Measurements from ENCODE around the gene MSLN. TPM values are rescaled to one million over a fixed set of nuclear protein-coding genes. Genes with fewer than 3 reads are reported as not detected.
A peak's percentile ranks its signal among the peaks of the same experiment; 100 is the strongest.

Gene MSLN
- total RNA-seq, 1 donor from 2014 or later = 1.0 TPM

DNA sequence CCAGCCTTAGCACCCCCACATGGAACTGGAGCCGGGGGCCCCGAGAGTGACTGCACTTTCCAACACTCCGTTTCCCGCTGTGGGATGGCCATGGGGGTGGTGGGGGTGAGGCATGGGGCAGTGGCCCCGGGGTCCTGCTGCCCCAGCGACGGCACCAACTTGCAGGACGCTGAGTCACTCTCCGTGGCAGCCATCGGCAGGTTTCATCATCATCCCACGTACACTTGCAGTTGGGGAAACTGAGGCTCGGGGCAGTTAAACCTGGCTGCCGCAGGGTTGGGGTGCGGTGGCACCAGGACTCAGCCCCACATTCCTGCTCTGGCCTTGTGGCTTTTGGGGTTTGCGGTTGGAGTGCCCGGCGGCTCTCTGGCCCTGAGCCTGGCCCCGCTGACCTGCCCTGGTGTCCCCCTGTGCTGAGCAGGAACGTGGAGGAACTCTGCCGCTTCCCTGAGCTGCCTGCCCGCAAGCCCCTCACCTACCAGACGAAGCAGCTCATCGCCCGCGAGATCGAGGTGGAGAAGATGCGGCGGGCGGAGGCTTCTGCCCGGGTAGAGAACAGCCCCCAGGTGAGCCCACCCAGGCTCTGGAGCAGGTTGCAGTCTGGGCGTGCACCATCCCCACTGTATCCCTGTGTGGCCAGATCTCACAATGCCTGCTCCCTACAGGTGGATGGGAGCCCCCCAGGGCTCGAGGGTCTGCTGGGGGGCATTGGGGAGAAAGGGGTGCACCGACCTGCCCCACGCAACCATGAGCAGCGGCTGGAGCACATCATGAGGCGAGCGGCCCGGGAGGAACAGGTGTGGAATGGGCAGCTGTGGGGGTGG, 36.0 kb downstream of the MSLN start:
- DNase-seq (no peak), ATAC-seq (ENCODE audit: poor library complexity) (no peak)
- intact Hi-C loops (cut with DNase I) = no loop called here

DNA sequence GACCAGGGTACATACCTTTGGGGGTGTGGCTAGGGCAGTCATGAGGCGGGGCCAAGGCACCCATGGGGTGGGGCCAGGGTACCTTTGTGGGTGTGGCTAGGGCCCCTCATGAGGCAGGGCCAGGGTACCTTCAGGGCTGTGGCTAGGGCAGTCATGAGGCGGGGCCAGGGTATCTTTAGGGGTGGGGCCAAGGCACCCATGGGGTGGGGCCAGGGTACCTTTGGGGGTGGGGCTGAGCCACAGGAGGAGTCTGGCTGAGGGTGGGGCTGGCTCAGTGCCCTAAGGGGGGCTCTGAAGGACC, 36.5 kb downstream of the MSLN start:
- ATAC-seq (ENCODE audit: poor library complexity) = no peak

DNA sequence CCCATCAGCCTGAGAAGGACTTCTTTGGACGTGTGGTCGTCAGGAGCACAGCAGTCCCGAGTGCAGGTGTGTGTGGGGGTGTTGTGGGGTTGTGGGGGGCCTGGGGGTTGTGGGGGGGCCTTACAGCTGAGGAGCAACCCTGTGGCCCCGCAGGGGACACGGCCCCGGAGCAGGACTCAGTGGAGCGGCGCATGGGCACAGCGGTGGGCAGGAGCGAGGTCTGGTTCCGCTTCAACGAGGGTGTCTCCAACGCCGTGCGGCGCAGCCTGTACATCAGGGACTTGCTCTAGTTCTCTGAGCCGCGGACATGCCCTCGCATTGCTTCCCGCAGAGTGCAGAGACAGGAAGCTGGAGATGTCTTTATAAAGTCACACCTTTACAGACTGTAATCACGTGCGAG, 37.2 kb downstream of the MSLN start:
- intact Hi-C loops (cut with DNase I) = no loop called here
- DNase-seq (no peak), ATAC-seq (ENCODE audit: poor library complexity) (no peak)

More for the DNA sequence above, 36.5 kb downstream of the MSLN start:
- no peak for DNase-seq
- intact Hi-C loops (cut with DNase I) = no loop called here

DNA sequence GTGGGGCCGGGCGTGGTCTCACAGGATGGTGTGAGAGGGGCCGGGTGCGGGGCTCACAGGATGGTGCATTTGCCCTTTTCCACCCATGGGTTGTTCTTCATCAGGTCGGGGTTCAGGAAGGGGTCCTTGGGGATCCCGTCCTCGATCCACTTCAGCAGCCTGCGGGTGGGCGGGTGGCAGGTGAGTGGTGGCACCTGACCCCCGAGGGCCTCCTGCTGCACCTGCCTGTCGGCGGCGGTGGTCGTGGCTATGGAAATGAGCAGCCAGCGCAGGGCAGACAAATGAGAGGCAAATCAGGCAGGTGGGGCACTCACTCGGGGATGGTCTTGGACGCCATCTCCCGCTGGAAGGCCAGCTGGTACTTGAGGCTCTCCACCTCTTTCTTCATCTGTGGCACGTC, 38.1 kb downstream of the MSLN start:
- intact Hi-C loops (cut with DNase I) = no loop called here
- no peak for ATAC-seq (ENCODE audit: poor library complexity)
- no peak for DNase-seq

DNA sequence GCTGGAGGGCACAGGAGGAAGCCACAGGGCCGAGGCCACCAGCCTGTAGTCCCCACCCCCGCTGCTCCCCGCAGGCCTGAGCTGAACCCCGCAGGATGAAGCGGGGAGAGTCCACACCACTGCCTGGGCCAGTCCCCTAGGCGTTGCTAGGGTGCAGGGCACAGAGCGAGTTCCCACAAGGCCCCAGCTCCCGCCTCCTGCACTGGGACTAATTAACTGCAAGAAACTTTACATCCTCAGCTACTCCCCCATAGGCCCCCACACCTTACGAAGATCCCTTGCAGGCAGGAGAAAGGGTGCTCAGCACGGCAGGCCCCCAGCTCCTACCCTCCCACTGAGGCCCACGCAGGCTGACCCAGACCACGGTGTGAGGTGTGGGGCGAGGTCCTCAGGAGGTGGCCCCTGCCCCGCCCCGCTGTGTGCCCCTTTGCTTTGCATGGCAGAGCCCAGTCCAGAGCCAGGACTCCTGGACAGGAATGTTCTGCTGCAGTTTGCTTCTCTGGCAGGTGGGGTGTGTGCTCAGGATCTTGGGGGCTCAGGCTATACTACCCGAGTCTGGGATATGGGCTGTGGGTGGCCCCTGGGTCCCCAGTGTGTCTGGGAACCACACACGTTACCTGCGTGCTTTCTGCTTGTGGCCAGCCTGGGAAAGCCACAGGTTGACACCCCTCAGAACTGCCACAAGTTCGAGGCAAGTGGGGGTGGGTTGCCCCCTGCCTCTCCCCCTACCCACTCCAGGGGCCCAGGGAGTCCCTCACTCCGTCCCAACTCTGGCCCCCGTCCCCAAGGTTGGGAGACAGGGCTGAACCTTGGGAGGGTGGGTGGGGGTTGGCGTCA, 38.8 kb downstream of the MSLN start:
- DNase-seq (no peak), ATAC-seq (ENCODE audit: poor library complexity) (no peak)
- intact Hi-C loops (cut with DNase I) = no loop called here

DNA sequence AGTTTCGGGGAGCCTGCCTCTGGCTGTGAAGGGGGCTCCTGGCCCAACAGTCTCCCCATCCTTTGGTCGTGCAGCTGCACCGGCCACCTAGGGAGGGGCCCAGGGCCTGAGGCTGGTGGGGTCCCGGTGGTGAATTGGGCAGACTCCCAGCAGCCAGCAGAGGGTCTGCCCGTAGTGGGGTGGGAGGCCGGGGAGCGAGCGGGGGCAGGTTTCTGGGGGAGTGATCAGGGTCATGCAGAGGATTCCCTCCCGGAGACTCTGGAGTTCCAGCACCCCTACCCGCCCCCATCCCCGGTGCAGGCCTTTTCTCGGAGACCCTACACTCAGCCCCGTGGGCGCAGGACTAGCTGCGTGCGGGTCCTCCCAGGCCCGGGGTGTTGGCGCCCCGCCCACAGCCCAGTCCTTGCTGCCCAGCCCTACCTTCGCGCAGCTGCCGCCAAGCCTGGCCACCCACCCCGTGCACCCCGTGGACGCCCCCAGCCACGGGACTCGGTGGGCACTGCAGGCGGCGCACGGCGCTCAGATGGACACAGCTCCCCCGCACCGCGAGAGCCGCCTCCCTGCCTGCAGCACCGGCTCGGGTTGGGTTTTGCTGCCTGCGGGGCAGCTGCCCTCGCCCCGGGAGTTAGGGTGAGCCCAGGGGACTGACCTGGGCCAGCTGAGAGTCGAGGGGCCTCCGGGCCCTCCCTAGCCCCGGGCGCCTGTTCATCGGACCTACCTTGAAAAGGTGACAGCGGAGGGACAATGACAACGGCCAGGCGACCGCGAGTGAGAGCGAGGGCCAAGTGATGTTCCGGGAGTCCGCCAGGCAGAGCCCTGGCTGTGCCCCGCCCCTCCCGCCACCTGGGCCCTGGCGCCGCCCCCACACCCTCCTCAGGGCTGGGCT, 39.7 kb downstream of the MSLN start, which contains the start of gene GNG13:
Gene GNG13, minus strand, starts transcription at position 787 of the 886 bp plus-strand sequence. CDS start 1,657 bp downstream, outside the sequence.
- no peak for ATAC-seq (ENCODE audit: poor library complexity)
- intact Hi-C loops (cut with DNase I) = no loop called here

DNA sequence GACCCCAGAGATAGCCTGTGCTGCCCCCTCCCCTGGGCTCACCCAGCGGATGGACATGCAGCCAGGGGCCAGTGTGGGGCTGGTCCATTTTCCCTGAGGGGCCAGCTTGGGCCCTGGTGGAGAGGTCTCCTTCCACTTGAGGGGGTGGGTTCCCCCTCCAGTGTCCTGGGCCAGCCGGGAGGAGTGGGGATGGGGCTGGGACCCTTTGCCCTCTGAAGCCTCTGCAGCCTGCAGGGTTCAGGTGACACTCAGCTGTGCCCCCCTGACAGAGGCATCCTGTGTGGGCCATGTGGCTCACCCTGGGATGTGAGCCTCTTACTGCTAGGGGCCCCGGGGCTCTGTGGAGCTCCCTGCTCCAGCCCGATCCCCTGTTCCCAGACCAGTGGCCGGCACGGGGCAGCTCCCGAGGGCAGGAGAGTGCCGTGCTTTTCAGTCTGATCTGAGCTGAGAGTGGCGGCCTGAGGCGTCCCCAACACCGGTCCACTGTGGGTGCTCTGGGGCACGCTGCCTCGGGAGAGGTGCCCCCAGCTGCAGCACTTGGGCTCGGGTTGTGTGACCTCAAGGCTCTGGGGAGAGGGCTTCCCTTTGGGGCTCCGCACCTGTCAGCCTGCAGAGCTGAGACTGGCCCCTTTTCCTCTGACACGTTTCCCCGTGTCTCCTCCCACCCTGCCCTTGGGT, 40.4 kb downstream of the MSLN start:
- DNase-seq = no peak
- intact Hi-C loops (cut with DNase I) = no loop called here
- no peak for ATAC-seq (ENCODE audit: poor library complexity)

More for the DNA sequence above, 39.7 kb downstream of the MSLN start, which contains the start of gene GNG13:
- no peak for DNase-seq

DNA sequence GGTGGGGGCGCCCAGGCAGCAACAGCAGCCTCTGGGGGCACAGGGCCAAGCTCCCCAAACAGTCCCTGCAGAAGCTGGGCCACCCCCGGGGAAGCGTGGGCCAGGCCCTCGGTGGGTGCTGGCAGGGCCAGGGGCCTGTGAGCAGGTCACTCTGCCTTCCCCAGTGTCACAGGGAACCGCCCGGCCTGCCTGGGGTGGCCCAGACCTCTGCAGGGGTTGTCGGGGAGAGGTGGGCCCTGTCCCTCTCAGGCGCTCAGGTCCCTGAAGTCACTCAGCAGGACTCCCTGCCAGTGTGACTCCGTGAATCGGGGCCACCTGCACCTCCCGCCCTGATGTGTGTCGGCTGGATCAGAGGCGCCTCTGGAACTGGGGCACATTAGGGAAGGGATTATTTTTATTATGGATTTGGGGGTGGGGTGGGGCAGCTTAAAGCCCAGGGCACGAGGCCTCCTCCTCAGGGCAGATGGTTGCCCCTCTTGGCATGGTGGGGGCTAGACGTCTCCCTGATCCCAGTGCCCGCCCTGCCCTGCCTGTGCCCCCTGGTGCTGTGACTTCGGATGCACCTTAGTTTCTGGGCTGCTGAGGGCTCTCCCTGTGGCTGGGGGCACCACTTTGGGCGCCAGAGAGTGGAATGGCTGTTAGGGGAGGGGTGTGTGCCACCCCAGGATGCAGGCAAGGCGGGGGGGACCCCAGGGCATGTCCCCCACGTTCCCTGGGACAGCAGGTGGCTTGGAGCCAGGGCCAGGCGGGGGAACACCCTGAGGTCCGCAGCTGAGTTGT, 41.2 kb downstream of the MSLN start:
- intact Hi-C loops (cut with DNase I) = no loop called here
- DNase-seq = no peak
- ATAC-seq (ENCODE audit: poor library complexity) = no peak

DNA sequence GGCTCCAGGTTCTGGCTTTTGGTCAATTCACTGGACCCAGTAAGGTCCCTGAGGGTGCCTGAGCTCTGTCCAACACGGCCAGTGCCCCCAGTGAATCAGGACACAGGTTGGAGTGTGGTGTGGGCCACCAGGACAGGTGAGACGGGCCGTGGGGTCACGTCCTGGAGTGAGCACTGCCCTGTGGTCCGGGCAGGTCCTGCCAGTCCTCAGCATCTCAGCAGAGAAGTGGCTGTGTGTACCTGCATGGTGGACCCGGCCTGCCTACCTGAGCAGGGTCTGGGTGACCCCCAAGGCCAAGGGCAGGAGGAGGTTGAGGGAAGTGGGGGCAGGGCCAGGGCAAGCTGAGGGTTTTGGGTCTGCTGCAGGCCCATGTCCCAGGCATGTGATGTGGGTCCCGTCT, 41.9 kb downstream of the MSLN start:
- intact Hi-C loops (cut with DNase I) = no loop called here
- DNase-seq (no peak), ATAC-seq (ENCODE audit: poor library complexity) (no peak)

DNA sequence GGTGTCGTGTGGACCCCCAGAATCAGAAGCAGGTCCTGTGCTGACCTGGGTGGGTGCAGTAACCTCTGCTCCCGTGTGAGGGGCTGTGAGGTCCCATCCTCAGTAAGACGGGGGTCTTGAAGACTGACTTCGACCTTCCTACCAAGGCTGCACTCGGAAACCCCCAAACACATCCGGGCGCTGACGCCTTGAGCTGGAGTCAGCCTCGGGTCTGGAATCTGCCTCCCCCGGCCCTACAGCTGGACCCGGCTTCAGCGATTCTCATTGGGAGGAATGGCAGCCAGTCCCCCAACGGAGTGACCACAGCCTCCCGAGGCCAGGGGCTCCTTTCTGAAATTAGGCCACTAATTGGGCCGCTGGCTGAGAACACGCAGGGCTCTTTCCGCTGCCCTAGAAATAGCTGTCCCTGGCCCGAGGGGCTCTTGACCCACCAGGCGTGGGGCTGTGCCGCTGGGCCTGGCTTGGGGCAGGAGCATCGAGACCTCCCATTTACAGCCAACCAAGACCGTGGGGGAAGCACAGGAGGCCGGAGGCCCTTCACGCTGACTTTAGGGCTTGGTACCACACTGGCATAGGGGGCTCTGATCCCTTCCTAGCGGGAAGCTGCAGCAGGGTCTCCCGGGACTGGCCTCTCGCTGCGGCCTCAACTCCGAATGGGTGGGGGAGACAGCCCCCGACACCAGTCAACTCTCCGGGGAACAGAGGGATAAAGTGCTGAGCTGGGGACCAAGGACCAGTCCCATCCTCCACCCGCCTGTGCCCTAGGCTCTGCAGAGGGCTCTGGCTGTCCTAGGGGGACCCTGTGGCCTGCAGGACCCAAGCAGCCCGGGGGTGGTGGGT, 42.6 kb downstream of the MSLN start:
- DNase-seq (no peak), ATAC-seq (ENCODE audit: poor library complexity) (no peak)
- intact Hi-C loops (cut with DNase I) = no loop called here

DNA sequence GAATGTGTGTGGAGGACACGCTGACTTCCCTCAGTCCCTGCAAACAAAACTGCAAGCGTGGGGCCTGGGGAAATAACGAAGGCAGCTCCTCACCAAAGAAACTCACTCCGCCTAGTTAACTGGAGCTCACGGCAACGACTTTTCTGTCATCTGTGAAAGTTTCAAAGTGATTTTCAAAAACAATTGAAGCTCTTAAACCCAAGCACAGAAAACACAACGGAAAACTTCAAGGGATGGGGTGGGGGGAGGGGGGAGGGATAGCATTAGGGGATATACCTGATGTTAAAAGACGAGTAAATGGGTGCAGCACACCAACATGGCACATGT, 43.2 kb downstream of the MSLN start:
- DNase-seq (no peak), ATAC-seq (ENCODE audit: poor library complexity) (no peak)
- intact Hi-C loops (cut with DNase I) = no loop called here

DNA sequence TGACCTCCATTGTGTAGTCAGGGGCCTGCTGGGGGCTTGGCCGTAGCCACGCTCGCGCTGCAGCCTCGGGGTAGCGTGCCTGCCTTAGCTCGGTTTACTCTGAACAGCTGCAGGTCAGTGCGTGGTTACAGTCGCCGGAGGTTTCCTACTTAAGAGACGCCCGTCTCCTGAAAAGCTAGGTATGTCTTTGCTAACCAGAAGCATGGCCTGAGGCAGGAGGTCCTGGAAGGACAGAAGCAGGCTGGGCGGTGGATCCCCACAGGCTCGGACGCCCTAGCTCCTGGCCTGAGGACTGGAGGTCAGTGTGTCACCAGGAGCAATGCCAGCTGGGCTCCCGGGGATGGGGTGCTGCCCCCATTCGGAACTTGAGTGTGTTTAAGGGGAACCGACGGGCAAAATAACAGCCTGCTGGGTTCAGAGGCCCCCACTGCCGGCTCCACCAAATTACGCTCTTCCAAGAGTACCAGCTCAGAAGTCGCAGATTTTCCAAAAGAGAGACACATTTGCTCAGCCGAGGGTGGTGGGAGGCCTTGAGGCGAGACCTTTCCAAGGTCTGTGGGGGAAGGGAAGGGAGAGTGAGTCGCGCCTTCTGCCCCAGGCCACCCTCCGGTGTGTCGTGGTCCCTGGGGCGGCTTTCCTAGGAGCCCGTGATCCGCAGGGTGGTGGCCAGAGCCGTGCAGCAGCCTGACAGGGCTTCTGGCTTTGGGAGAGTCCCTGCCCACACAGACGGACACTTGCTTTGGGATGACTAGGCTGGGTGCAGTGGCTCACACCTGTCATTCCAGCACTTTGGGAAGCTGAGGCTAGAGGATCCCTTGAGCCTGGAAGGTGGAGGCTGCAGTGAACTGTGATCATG, 43.9 kb downstream of the MSLN start:
- ATAC-seq (ENCODE audit: poor library complexity) = no peak
- intact Hi-C loops (cut with DNase I) = no loop called here

DNA sequence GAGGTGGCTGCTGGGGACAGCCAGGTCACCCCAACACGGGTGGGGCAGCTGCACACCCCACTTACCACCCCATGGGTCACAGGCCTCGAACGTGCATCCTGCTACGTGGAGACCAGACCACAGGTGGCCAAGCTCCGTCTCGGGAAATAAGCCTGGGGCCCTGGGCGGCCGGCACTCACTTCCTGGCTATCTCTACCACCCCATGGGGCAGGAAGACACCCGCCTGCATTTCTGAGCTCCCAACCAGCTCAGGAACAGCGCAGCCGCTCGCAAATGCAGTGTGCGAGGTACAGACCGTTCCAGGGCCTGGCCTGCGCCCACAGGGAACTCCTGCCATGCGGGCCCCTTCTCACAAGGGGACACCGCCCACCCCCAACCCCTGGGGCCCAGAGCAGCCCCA, 44.9 kb downstream of the MSLN start:
- no peak for ATAC-seq (ENCODE audit: poor library complexity)
- no peak for DNase-seq
- intact Hi-C loops (cut with DNase I) = no loop called here

More for the DNA sequence above, 43.9 kb downstream of the MSLN start:
- no peak for DNase-seq

DNA sequence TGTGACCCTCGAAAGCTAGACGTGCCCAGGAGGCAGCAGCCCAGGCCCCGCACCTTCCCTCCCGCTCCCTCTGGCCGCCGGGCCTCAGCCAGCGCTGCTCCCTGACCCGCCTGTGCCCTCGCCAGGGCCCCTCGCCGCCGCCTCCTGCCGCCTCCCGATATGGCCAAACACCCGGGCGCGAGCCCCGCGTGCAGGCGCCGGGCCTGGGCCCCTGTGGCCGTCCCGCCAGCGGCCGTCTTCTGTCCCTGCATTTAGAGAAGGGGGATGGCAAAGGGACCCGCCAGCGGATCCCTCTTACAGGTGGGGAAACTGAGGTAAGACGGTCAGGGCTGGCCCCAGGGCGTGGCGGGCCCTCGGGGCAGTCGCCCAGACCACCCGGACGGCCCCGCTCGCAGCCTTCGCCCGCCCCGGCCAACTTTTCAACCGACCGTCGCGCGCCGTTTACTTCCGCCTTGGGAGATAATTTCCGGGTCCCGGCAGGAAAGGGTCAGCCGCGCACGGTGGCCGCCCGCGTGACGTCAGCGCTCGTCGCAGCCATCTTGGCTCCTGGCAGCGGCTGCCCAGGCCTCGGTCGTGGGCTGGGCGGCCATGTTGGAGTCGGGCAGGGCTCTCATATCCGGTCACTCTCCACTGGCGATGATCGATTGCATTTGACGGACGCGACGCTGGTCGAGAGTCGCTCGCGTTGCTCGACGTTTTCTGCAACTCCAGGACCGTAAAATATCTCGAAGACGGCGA, 47.0 kb downstream of the MSLN start:
- ATAC-seq (ENCODE audit: poor library complexity) = peak; percentile 99
- DNase-seq = peak; percentile 96
- intact Hi-C loops (cut with DNase I) = no loop called here

DNA sequence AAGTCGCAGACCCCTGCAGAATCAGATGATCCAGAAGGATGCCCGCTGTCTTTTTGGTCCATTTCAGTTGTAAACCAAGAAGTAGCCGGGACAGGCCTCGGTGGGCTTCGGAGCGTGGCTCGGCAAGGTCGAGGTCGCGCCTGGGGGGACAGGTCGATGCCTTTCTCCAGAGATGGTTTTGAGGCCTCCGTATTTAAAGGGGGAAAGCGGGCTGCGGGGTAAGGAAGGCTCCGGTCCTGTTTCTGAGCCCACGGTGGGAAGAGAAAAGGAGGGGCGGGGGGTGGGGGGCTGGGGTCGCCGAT, 47.5 kb downstream of the MSLN start:
- no peak for ATAC-seq (ENCODE audit: poor library complexity)
- intact Hi-C loops (cut with DNase I) = no loop called here

More for the DNA sequence above, 47.5 kb downstream of the MSLN start:
- no peak for DNase-seq
